Adrenal gland (tissue), 5 donors: ENCODE data around the gene LRRC63.

Source experiments
- CTCF ChIP-seq, 6 experiments: fragments of 450-650 bp in 4 of 6; fragments of 200-600 bp in 2 of 6; sonication (generic) in 1 of 6; IDR thresholded peaks; 1 replicate in 5 of 6; 2 replicates in 1 of 6; pipeline versions ENCODE4 v1.5.1 to v1.8.0; 2016 to 2021; ENCODE audit warnings: antibody characterized with exemption in 6 of 6, mild to moderate bottlenecking in 2 of 6, moderate library complexity in 1 of 6
- POLR2A ChIP-seq, 2 donors: fragments of 450-650 bp; IDR thresholded peaks; one replicate each; pipeline ENCODE4 v1.6.1; 2017; ENCODE audit warnings: antibody characterized with exemption in 2 of 2, mild to moderate bottlenecking in 2 of 2, moderate library complexity in 1 of 2
- donor health status: DM: no; HTN: no; CAD: no.

GRCh38 chr13:46303742-46304385 lies 92.1 kb downstream of the LRRC63 start:
- TF ChIP-seq CTCF (IDR thresholded peaks at IDR 0.05) (no peak), POLR2A (IDR thresholded peaks at IDR 0.05) (no peak)
